HFF-Myc (cell line): Measurements from ENCODE around the gene OPHN1.

Experiments used
- DNase-seq: peaks from one replicate; pipeline ENCODE4 v3.0.0-alpha.2; 2011; ENCODE audit warnings: low read depth; ENCODE audit errors: extremely low read depth
- H3K4me3 ChIP-seq: replicated peaks from 2 replicates; pipeline ENCODE4 v1.5.1; 2011; ENCODE audit warnings: low read depth, mild to moderate bottlenecking, control low read depth, low read length
- CTCF ChIP-seq: IDR thresholded peaks from 2 replicates; pipeline ENCODE4 v1.5.1; 2012; ENCODE audit warnings: mild to moderate bottlenecking, low read depth, low read length, control low read depth; ENCODE audit errors: missing control alignments

The OPHN1 gene

GRCh38 chrX:68429216-68429615 lies 4.1 kb downstream of the OPHN1 start:
- H3K4me3 ChIP-seq = no peak overlapping the region
- no peak for TF ChIP-seq CTCF
- DNase-seq = no peak

GRCh38 chrX:68428431-68428830 lies 4.9 kb downstream of the OPHN1 start:
- no peak for TF ChIP-seq CTCF
- no peak overlapping the region for H3K4me3 ChIP-seq
- DNase-seq = no peak

- no peak overlapping the region for H3K4me3 ChIP-seq
- DNase-seq = no peak
- no peak for TF ChIP-seq CTCF
Measured at GRCh38 chrX:68424719-68425118, 8.6 kb downstream of the OPHN1 start.

- DNase-seq = no peak
- no peak for TF ChIP-seq CTCF
- H3K4me3 ChIP-seq = no peak overlapping the region
Measured at GRCh38 chrX:68422478-68422877, 10.8 kb downstream of the OPHN1 start.

- H3K4me3 ChIP-seq = no peak overlapping the region
- TF ChIP-seq CTCF = no peak
- DNase-seq = no peak
Measured at GRCh38 chrX:68421636-68422035, 11.7 kb downstream of the OPHN1 start.

- no peak overlapping the region for H3K4me3 ChIP-seq
- TF ChIP-seq CTCF = no peak
- no peak for DNase-seq
Measured at GRCh38 chrX:68420559-68420958, 12.7 kb downstream of the OPHN1 start.

- no peak for TF ChIP-seq CTCF
- no peak overlapping the region for H3K4me3 ChIP-seq
- DNase-seq = no peak
Measured at GRCh38 chrX:68419975-68420374, 13.3 kb downstream of the OPHN1 start.
